ENCODE measurements around the gene CHIC2.

Gene CHIC2

DNA sequence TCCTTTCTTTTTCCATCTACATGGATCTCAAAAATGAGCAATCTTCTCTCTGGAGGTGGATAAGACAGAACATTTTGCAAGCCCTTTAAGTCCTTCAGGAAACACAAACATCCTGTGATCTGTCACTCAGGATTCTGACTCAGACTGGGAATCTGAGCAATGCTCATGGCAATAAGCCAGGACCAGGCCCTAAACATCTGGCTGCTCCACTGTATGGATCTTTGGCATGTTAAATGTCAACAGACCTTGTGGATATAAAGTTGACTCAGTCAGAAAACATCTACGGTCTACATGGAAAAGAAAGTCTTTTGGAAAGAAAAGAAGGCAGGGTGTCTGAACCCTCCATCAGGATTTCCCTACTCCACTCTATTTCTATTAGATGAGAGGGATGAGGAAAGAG is 17.8 kb upstream of the CHIC2 start:
- Mint-ChIP-seq H3K27me3 (ENCODE audit: low read depth) (peaks cover 41% of the 10 kb centered on the region), H3K36me3 (ENCODE audit: low read depth) (no peaks in the 10 kb centered on the region), H3K27ac (no peak overlapping the region), H3K4me1 (ENCODE audit: low read depth) (no peaks in the 10 kb centered on the region), H3K9me3 (no peaks in the 10 kb centered on the region), H3K4me3 (no peak overlapping the region)
- no peak for DNase-seq (ENCODE audit: low spot score)

DNA sequence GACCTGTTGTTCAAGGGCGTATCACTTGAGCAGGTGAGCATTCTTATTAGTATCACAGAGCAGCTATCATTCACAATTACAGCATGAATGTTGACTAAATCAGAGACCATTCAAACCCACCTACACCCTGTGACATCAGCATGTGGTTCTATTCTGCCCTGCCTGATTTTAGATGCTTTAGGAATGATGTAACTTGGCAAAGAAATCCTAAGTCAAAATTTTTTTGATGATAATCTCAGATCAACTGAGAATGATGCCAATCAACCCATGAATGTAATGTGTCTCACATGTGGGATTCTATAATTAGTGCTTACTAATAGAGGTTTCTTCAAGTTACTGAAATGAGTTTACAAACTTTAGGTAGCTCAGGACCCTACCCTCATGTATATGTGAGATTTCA is 13.4 kb upstream of the CHIC2 start:
- Mint-ChIP-seq H3K27ac (no peak overlapping the region), H3K9me3 (no peaks in the 10 kb centered on the region), H3K4me1 (ENCODE audit: low read depth) (no peaks in the 10 kb centered on the region), H3K4me3 (no peak overlapping the region), H3K36me3 (ENCODE audit: low read depth) (no peaks in the 10 kb centered on the region), H3K27me3 (ENCODE audit: low read depth) (peaks cover 35% of the 10 kb centered on the region)
- no peak for DNase-seq (ENCODE audit: low spot score)

DNA sequence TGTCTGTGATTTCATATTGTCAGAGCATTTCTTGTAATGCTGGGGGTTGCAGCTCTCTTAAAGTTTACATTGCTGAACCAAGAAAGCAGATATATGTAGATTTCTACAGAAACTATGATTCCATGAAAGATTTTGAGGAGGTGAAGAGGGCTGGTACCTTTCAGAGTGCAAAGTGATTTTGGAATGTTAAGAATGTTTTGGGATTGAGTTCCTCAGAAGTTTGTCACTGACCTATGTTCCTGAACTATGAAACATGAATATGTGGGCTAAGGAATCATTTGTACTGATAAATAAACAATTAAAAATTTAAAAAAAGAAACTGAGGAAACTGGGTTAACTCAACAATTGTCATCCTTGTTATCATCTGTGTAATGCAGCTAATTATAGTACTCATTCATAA is 12.3 kb upstream of the CHIC2 start:
- no peaks in the 10 kb centered on the region for H3K9me3 Mint-ChIP-seq
- H3K4me3 Mint-ChIP-seq: no peak overlapping the region
- no peaks in the 10 kb centered on the region for H3K36me3 Mint-ChIP-seq (ENCODE audit: low read depth)
- DNase-seq (ENCODE audit: low spot score): no peak
- peaks cover 31% of the 10 kb centered on the region for H3K27me3 Mint-ChIP-seq (ENCODE audit: low read depth)
- no peaks in the 10 kb centered on the region for H3K4me1 Mint-ChIP-seq (ENCODE audit: low read depth)
- no peak overlapping the region for H3K27ac Mint-ChIP-seq

DNA sequence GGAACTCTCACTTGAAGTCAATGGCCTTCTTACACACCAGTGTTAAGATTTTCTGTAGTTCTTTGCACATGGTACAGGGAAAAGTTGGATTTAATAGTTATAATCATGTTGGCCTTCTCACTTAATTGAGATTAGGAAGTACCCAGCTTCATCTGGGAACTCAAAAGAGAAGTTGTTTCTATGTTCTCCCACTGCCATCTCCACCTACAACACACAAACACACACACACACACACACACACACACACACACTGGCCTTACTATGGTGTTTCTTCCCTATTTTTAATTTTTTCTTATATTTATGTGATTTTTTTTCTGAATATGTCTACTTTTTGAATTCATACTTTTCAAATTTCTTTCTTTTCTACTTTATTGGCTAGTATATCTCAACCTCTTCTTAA is 10.0 kb upstream of the CHIC2 start:
- H3K4me3 Mint-ChIP-seq: no peak overlapping the region
- H3K4me1 Mint-ChIP-seq (ENCODE audit: low read depth): no peaks in the 10 kb centered on the region
- peaks cover 21% of the 10 kb centered on the region for H3K27me3 Mint-ChIP-seq (ENCODE audit: low read depth)
- no peak for DNase-seq (ENCODE audit: low spot score)
- no peaks in the 10 kb centered on the region for H3K36me3 Mint-ChIP-seq (ENCODE audit: low read depth)
- no peaks in the 10 kb centered on the region for H3K9me3 Mint-ChIP-seq
- H3K27ac Mint-ChIP-seq: no peak overlapping the region

DNA sequence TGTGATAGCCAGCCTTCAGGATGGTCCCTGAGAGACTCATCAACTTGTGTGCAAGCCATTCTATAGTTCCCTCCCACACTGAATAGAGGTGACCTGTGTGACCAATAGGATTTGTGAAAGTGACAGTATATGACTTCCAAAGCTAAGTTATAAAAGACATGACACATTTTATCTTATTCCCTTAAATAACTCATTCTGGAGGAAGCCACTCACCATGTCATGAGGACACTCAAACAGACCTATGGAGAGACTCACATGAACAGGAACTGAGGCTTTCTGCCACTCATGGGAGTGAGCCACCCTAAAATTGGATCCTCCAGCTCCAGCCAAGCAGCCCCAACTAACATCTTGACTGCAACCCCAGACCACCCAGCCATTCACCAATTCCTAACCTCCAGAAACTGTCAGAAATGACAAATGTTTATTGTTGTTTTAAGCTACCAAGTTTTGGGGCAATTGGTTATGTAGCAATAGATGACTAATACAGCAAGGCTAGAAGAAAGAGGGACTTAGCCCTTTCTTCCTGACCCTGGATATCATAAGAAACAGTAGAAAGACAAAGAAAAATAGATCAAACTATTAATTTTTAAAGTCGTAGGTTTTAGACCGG is 9.0 kb upstream of the CHIC2 start:
- Mint-ChIP-seq H3K36me3 (ENCODE audit: low read depth) (no peaks in the 10 kb centered on the region), H3K4me3 (no peak overlapping the region), H3K4me1 (ENCODE audit: low read depth) (no peaks in the 10 kb centered on the region), H3K9me3 (no peaks in the 10 kb centered on the region), H3K27me3 (ENCODE audit: low read depth) (peaks cover 19% of the 10 kb centered on the region), H3K27ac (no peak overlapping the region)
- DNase-seq (ENCODE audit: low spot score): no peak

DNA sequence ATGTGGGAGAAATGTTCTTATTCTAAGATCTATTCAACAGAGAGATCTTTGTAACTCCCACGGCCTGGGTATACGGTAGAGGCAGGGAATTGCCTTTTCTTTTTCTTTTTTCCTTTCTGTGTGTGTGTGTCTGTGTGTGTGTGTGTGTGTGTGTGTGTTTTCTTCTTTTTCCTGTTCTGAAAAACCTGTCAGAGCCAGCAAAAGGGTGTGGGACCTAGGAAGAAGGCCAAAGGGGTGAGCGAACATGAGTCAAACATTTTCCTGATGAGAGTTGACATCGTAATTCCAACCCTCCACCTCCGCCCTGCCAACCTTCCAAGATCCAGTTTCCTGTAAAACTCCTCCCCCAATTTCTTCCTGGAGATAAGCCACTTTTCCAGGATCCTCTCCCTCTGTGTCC is 2.8 kb upstream of the CHIC2 start:
- Mint-ChIP-seq H3K9me3 (no peaks in the 10 kb centered on the region), H3K27me3 (ENCODE audit: low read depth) (peaks cover 1% of the 10 kb centered on the region), H3K4me3 (no peak overlapping the region), H3K27ac (no peak overlapping the region), H3K36me3 (ENCODE audit: low read depth) (peaks cover 2% of the 10 kb centered on the region), H3K4me1 (ENCODE audit: low read depth) (peaks cover 17% of the 10 kb centered on the region)
- DNase-seq (ENCODE audit: low spot score): no peak

DNA sequence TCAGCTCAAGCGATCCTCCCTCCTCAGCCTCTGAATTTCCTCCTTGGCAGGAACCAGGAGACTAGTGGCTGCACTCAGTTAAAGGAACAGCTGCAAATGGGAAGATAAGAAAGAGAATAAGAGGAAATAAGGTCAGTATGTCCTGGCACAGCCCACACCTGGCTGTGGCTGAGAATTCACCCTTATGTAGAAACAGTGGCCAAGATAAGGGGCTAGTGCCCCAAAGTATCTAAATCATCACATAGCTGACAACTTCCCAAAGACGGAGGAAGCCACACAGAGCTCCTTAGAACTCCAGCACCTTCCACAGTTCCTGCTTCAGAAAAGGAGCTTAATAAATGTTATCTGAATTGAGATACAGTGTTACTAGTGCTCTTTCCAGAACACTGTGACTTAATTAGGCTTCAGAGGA is 2.3 kb upstream of the CHIC2 start:
- peaks cover 4% of the 10 kb centered on the region for H3K36me3 Mint-ChIP-seq (ENCODE audit: low read depth)
- H3K27me3 Mint-ChIP-seq (ENCODE audit: low read depth): peaks cover 1% of the 10 kb centered on the region
- no peak overlapping the region for H3K27ac Mint-ChIP-seq
- no peak overlapping the region for H3K4me3 Mint-ChIP-seq
- peaks cover 20% of the 10 kb centered on the region for H3K4me1 Mint-ChIP-seq (ENCODE audit: low read depth)
- no peak for DNase-seq (ENCODE audit: low spot score)
- no peaks in the 10 kb centered on the region for H3K9me3 Mint-ChIP-seq

DNA sequence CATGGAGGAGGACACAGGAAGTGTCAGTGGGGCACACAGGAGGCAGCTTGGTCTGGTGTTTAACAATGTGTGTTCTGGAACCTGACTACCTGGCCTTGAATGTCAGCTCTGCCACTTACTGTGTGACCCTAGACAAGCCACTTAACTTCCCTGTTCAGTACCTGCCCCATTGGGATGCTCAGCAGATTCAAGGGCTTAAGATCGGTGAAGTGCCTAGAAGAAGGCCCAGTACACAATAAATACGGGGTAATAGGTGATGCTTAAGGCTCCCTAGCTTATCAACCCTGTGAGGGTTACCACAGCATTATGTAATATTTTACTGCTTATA is 1.6 kb upstream of the CHIC2 start:
- Mint-ChIP-seq H3K9me3 (no peaks in the 10 kb centered on the region), H3K27me3 (ENCODE audit: low read depth) (peaks cover 1% of the 10 kb centered on the region), H3K4me3 (no peak overlapping the region), H3K36me3 (ENCODE audit: low read depth) (peaks cover 7% of the 10 kb centered on the region), H3K4me1 (ENCODE audit: low read depth) (peaks cover 27% of the 10 kb centered on the region), H3K27ac (no peak overlapping the region)
- no peak for DNase-seq (ENCODE audit: low spot score)

DNA sequence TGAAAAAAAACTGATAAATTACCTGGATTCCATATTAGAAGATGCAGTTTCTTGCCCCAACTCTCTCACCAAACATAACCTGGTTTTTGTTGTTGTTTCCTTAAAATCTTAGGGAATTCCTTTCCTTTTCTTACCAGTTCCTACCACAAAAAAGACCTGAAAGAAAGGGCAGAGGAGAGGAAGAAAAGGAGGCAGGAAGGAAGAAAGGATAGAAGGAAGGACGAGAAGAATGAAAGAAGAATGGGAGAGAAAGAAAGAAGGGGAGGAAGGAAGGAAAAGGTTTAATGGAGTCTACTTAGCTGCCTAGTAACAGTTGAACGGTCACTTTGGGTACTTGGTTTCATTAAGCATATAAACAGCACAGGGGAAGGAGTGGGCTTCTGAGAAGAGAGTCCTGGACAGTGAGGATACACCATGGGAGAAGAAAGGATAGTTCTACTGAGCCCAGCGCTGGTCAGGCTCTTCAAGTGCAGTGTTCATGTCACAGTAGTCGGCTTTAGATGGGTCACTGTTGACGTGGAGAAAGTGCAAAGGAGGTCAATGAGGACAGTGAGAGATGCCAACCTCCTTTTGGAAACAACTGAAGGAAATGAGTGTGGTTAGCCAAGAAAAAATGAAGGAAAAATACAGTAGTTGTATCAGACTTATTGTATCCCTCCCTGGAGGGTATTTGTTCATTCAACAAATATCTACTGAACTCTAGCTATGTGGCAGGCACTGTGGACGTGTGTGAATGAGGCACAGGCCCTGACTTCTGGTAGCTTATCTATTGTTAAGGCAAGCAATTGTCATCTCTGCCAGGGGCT is 1.1 kb upstream of the CHIC2 start:
- Mint-ChIP-seq H3K36me3 (ENCODE audit: low read depth) (peaks cover 7% of the 10 kb centered on the region), H3K27me3 (ENCODE audit: low read depth) (peaks cover 1% of the 10 kb centered on the region), H3K4me3 (peak overlapping the region; percentile 75), H3K4me1 (ENCODE audit: low read depth) (peaks cover 31% of the 10 kb centered on the region), H3K27ac (peak overlapping the region; percentile 62), H3K9me3 (no peaks in the 10 kb centered on the region)
- DNase-seq (ENCODE audit: low spot score): no peak

DNA sequence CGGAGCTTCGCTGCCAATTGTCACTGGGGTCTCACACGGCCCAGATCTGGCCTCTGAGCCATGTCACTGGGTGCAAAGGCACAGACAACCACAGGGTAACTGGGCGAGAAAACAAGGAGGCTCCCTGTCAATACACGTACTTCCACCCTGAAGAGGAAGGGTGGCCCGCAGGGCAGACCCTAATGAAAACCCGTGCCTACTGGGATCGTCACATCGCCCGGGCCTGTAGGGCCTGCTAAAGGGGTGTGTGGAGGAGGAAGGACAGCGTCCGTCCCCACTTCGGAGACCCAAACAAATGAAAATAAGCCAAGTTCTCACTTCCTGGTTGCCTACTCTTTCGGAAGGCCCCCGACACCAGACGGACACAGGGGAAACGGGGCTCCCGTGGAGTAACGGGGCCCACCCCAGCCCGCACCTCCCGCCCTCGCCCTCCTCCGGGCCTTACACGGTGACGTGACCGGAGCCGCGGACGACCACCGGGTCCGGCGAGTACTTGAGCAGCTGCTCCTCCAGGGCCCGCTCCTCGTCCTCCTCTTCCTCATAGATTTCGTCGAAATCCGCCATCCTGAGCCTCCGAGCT is 578 bp downstream of the CHIC2 start:
- Mint-ChIP-seq H3K4me1 (ENCODE audit: low read depth) (peaks cover 40% of the 10 kb centered on the region), H3K9me3 (no peaks in the 10 kb centered on the region), H3K27me3 (ENCODE audit: low read depth) (no peaks in the 10 kb centered on the region), H3K4me3 (peak overlapping the region; percentile 96), H3K36me3 (ENCODE audit: low read depth) (peaks cover 15% of the 10 kb centered on the region), H3K27ac (peak overlapping the region; percentile 92)
- peak; percentile 34 for DNase-seq (ENCODE audit: low spot score)

DNA sequence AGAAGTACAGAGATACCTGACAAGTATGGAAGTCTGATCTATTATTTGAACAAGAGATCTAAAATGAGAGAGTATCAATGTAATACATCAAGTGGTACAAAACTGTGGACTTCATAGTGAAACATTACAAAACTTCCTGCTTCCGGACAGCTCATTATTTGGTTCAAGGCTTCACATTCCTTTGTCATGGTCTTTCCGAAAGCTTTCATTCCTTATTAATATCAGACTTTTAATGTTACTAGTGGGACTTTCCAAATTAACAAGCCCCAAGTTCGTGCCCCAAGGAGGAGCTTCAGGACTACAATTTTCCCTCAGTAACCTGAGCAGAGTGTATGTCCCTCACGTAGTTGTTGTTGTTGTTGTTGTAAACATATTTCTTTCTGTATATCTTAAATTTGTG is 1.2 kb downstream of the CHIC2 start:
- peaks cover 43% of the 10 kb centered on the region for H3K4me1 Mint-ChIP-seq (ENCODE audit: low read depth)
- H3K9me3 Mint-ChIP-seq: no peaks in the 10 kb centered on the region
- peaks cover 17% of the 10 kb centered on the region for H3K36me3 Mint-ChIP-seq (ENCODE audit: low read depth)

DNA sequence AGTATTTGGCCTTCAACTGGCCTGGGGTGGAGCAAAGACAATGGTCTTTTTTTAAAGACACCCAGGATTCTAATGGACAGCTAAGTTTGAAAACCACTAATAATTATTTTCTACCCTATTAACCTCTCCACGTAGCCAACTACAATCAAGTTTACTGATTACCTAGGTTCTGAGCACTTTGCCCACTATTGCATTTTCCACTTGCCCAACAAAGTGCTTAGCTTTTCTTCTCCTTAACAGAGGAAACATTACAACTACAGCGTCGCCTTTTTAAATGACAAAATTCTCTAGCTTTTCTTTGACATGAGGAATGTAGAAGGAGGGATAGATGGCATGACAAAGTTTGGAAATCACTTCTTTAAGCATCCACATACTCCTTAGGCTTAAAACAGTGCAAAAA is 2.0 kb downstream of the CHIC2 start:
- DNase-seq (ENCODE audit: low spot score): no peak
- no peaks in the 10 kb centered on the region for H3K9me3 Mint-ChIP-seq
- H3K27me3 Mint-ChIP-seq (ENCODE audit: low read depth): no peaks in the 10 kb centered on the region
- peak overlapping the region; percentile 96 for H3K4me3 Mint-ChIP-seq
- no peak overlapping the region for H3K27ac Mint-ChIP-seq
- H3K4me1 Mint-ChIP-seq (ENCODE audit: low read depth): peaks cover 51% of the 10 kb centered on the region
- H3K36me3 Mint-ChIP-seq (ENCODE audit: low read depth): peaks cover 20% of the 10 kb centered on the region

More for the DNA sequence above, 1.2 kb downstream of the CHIC2 start:
- Mint-ChIP-seq H3K27ac (peak overlapping the region; percentile 92), H3K27me3 (ENCODE audit: low read depth) (no peaks in the 10 kb centered on the region), H3K4me3 (peak overlapping the region; percentile 96)
- DNase-seq (ENCODE audit: low spot score): peak; percentile 10

DNA sequence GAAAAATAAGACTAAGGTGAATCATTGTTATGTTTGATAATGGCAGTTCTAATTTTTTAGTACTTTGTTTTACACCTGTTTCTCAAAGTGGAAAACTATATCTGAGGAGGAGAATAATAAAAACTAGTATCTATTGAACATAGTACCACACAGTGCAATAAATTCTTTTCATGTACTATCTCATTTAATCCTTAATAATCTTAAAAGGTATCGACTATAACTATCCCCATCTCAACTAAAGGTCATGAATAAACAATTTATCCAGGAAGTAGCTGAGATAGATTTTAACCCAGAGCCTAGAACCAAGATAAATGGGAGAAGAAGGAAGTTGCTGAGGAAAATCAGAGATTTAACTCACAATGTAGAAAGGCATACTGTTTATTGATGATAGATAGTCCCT is 2.5 kb downstream of the CHIC2 start:
- Mint-ChIP-seq H3K27me3 (ENCODE audit: low read depth) (no peaks in the 10 kb centered on the region), H3K4me1 (ENCODE audit: low read depth) (peaks cover 57% of the 10 kb centered on the region), H3K27ac (peak overlapping the region; percentile 38), H3K9me3 (no peaks in the 10 kb centered on the region), H3K4me3 (peak overlapping the region; percentile 63), H3K36me3 (ENCODE audit: low read depth) (peaks cover 22% of the 10 kb centered on the region)
- no peak for DNase-seq (ENCODE audit: low spot score)

DNA sequence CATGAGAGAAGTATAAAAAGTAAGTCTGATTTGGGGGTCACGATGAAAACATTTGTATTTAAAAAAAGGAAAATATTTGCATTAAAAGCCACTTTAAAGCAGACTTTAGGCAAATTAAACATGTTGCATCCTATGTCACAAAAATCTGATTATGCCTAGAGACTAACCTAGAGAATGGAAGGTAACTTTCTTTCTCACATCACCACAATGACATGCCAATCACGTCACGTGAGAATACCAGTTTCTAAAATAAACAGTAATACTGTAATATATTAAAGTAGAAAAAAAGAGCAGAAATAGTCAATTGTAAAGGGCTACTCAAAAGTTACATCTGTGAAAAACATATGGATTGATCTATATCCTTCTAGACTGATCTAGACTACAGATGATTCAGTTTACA is 3.3 kb downstream of the CHIC2 start:
- Mint-ChIP-seq H3K36me3 (ENCODE audit: low read depth) (peaks cover 22% of the 10 kb centered on the region), H3K4me1 (ENCODE audit: low read depth) (peaks cover 62% of the 10 kb centered on the region), H3K4me3 (peak overlapping the region; percentile 63), H3K27ac (no peak overlapping the region), H3K9me3 (no peaks in the 10 kb centered on the region), H3K27me3 (ENCODE audit: low read depth) (no peaks in the 10 kb centered on the region)
- no peak for DNase-seq (ENCODE audit: low spot score)
